ENCODE measurements around the gene SHC3.

- TF ChIP-seq GATA2 (IDR thresholded peaks at IDR 0.05; ENCODE audit: low read depth, low read length) (no peak), GATA3 (IDR thresholded peaks at IDR 0.05; ENCODE audit: low read depth, low read length) (no peak)
Observed at GRCh38 chr9:89171231-89171630, 7.4 kb downstream of the SHC3 start.
